Stimulated activated CD4-positive, alpha-beta T cell treated with anti-CD3 and anti-CD28 coated beads, Interleukin-4, amount 100 ng/mL, for 48 hours (primary cell): Measurements from ENCODE around the gene CYP4F12.

Source experiments
- DNase-seq, 2 donors: peaks; one replicate each; pipeline ENCODE4 v3.0.0-alpha.2; 2020; ENCODE audit warnings: low read depth in 2 of 2

Gene CYP4F12

DNA sequence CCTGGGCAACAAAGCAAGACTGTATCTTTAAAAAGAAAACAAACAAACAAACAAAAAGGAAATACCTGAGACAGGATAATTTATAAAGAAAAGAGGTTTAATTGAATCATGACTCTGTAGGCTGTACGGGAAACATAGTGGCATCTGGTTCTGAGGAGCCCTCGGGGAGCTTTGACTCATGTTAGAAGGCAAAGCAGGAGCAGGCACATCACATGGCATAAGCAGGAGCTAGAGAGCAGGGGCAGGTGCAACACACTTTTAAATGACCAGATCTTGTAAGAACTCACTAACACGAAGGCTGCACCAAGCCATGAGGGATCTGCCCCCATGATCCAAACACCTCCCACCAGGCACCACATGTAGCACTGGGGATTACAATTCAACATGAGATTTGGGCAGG is 41.8 kb downstream of the CYP4F12 start:
- no peak for DNase-seq

DNA sequence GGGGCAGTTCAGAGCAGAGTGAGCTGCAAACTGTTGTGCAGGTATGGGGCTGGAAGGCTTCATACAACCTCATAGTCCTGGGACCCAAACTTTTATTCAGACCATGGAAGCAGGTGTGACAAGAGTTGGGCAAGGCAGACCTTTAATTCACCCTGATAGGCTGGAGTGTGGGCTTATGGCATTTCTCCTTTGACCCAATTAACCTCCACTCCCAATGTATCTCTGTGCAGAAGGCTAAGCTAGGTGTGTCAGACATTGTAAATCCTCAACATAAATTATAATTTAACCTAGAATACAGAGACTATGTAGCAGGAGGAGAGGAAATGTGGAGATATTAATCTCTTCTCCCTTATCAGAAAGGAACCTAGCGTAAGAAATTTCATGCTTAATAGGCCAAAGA is 42.8 kb downstream of the CYP4F12 start:
- DNase-seq = no peak

- DNase-seq = no peak
Observed at GRCh38 chr19:15717809-15718208, 44.9 kb downstream of the CYP4F12 start.

DNA sequence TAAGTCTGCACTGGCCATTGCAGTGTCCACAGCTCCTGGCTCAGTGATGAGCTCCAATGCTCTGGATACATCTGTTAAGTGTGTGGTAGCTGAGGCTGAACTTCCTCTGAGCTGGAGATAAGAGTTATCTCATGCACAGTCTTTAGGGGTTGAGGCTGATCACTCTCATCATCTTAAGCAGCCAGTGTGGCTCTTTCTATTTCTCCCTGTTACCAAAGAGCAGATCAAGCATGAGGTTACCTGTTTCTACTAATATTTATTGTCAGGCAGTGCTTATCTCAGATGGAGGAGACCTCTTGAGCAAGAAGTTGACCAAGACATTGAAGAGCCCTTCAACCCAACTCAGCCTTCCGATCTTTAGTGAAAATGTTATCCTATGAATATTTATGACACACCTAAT is 48.4 kb downstream of the CYP4F12 start:
- DNase-seq = no peak

- DNase-seq = no peak
Observed at GRCh38 chr19:15722956-15723355, 50.1 kb downstream of the CYP4F12 start.

DNA sequence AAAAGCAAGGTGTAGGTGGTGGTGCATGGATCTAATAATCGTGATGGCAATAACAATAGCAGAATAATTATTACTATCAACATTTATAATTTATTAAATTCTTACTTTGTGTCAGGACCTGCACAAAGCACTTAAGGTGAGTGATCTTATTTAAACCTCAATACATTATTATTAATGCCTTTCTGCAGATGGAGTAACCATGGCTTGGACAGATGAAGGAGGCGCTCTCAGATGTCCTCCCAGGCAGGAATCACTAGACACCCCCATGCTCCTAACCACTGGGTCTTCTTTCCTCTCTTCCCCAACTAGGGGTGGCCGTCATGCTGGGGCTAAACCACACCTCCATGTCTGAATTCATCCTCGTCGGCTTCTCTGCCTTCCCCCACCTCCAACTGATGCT is 54.8 kb downstream of the CYP4F12 start, which contains the start of gene OR10H2:
OR10H2 (plus strand) TSS at position 301 of the 400 bp plus-strand sequence; CDS start at position 321, 20 bp downstream.
- no peak for DNase-seq

- no peak for DNase-seq
Observed at GRCh38 chr19:15730538-15730937, 57.7 kb downstream of the CYP4F12 start.

GRCh38 chr19:15732388-15732787 is 59.5 kb downstream of the CYP4F12 start:
- no peak for DNase-seq

DNA sequence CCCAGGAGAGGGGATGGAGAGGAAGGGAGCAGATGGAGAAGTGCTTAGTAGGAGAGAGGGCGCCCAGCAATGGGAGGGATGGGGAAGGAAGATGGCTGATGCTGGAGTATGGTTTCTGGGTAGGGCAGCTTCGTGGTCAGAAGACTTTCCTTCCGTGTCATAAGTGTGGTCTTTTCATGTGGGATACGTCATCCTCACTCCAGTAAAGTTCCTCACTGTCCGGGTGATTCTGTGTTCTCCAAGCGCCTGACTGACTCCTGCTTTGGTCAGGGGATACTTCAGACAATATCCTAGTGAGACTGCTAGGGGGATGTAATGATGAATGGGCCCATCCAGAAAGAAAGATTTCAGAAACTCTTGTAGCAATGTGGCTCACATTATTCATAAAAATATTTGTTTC is 61.0 kb downstream of the CYP4F12 start:
- no peak for DNase-seq

DNA sequence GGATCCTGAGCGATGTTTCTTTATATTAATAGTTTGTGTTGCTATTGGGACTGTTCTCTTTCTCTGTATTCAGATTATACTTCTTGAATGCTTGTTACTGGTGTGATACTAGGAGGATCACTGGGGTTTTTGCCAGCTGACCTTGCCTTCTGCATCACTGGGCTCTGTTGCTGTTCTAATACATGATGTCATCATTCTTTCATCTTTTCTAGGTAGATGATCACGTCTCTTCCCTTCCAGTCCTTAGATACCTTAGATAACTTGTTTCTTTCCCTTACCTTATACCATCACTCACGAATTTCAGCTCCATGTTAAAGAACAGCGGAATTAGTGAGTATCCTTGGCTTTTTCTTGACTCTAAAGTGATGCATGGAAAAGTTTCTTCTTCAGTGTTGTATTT is 64.8 kb downstream of the CYP4F12 start, which contains the start of gene OR10H3:
OR10H3 (plus strand) TSS at position 264 of the 400 bp plus-strand sequence. CDS start 3,408 bp downstream, outside the sequence.
- no peak for DNase-seq

- DNase-seq = no peak
Observed at GRCh38 chr19:15740785-15741184, 67.9 kb downstream of the CYP4F12 start.
